COLO668 (cell line): Measurements from ENCODE around the gene VAV3.

ENCODE experiments used
- DNase-seq: peaks from one replicate; lab custom pipeline; 2025; ENCODE audit not compliant: unreplicated experiment; lab: John Stamatoyannopoulos, UW

VAV3 gene

GRCh38 chr1:107604825-107605224, 360.2 kb downstream of the VAV3 start:
- DNase-seq, result no peak

GRCh38 chr1:107600607-107601160, 364.3 kb downstream of the VAV3 start:
- DNase-seq, result no peak

GRCh38 chr1:107599220-107599619, 365.8 kb downstream of the VAV3 start:
- no peak for DNase-seq

GRCh38 chr1:107597290-107597689, 367.7 kb downstream of the VAV3 start:
- no peak for DNase-seq

DNA sequence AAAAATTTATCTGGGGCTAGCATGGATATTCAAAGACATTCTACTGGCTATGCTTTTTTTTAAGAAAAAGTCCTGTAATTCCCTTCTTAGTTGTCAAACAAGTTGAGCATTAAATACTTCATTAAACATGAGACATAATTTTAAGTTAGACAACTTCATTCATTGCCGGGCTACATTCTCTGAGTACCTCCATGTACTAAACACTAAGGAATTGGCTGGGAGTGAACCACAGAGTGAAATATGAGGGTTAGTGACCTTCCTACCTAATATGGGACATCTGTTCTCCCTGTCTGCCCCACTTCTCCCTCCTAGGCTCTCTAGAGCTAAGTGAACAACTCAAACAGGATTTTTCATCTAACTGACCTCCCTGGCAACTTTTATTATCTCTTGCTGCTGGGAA, 370.4 kb downstream of the VAV3 start:
- DNase-seq, result no peak

DNA sequence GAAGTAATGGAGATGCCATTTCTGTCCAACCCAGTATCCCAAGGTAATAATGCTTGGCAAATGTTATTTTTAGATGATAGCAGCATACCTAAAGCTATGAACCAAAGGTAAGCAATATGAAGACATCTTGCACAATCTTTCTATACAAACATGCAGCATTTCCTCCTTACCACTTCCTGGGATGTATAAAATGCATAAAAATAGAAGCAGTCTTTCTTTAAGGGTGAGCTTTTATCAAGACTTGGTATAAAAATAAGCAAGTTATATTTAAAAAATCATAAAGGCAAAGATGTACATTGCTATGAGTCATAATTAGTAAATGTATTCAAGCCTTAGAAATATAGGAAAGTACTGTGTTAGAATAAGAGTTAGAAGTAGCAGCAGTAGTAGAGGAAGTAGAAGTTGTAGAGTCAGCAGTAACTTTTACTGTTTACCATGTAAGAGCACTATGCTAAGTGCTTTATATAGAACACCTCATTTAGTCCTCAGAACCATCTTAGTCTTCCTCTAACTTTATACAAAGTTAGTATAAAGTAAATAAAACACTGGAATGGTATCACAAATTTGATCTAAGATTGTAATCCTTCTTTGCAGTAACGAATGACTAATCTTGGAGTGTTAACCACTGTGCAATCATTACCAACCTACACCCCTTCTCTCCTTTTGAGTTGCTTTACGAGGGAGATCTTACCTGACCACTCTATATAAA, 371.3 kb downstream of the VAV3 start:
- no peak for DNase-seq

DNA sequence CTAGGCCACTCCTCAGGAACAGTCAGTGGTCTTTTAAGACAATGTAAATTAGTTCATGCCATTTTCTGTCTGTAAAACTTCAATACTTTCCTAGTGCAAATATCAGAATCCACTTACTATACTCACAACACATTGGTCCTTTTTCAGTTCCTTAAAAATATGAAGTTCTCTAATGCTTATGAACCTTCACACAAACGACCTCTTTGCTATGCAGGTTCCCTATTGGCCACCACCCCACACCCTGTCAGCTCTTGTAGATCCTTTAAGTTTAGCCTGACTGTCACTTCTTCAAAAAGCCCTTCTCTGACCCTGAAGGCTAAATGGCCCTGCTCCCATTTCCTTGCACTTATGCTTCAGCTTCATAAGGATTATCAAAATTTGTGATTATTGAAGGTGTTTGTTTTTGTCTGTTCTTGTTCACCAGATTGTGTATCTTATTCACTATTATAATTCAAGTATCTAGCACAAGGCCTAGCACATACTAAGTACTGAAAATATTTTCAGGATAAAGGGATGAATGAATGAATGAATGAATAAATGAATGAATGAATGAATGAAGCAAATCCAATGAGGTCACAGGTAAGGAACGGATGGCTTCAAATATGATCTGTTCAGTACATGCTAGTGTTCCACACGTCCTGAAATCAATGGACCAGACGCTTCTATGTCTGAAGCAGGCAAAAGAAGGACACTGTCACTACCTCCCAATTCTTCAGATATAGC, 373.9 kb downstream of the VAV3 start:
- no peak for DNase-seq

- DNase-seq, result no peak
These were observed 374.9 kb downstream of the VAV3 start for GRCh38 chr1:107590087-107590486.

- DNase-seq, result no peak
These were observed 376.7 kb downstream of the VAV3 start for GRCh38 chr1:107588321-107588720.

- no peak for DNase-seq
These were observed 389.8 kb downstream of the VAV3 start for GRCh38 chr1:107575226-107575625.

DNA sequence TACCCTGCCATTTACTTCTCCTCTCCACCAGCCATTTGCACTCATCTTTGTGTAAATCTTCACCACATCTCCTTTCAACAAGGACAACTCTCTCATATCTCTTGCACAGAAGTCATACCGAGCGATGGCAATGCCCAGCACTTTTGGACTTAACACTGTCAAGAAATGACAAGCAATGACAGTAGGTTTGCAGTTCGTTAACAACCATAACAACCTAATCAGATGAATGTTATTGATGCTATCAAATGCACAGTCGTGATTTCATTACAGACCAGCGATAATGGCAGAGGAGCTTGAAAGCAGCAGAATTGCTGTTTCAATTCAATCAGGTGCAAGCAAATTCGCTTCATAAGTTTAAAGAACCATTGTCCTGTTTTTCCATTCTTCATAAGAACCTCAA, 390.9 kb downstream of the VAV3 start:
- no peak for DNase-seq

GRCh38 chr1:107572674-107573211, 392.2 kb downstream of the VAV3 start:
- DNase-seq, result no peak

DNA sequence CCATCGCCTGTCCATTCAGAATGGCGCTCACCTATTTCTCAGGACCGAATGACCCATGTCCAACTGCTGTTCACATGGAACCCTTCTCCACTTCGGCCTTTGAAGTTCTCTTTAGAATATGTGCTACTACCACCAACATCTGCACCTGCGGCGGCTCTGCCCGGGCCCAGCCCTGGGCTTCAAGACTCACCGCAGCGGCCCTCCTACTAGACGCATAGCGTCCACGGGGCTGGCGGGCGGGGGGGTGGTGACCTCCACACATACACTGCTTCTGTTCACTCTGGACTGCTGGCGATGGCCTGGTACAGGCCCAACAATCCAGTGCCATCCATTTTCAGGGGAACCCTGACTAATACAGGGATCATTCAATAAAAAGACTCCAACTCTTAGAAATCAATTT, 394.2 kb downstream of the VAV3 start:
- DNase-seq, result no peak

GRCh38 chr1:107563441-107563840, 401.5 kb downstream of the VAV3 start:
- no peak for DNase-seq

GRCh38 chr1:107559881-107560280, 405.1 kb downstream of the VAV3 start:
- no peak for DNase-seq

DNA sequence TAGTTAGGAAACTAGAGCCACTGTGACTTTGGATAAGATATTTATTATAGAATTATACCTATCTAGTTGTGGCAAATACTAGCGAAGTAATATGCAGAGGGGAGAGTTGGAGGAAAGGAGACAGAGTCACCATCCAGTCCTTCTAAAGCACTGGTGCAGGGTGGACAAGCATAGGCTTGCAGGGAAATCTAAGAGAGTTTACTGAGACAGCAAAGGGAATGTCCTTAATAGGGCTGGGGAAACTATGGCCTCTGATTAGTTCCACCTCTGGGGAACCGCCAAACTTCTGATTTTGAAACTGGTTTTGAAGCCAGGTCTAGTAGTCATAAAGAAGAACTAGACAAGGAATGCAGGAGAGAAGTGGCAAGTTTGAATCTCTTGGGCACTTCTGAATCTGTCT, 407.9 kb downstream of the VAV3 start:
- DNase-seq, result no peak

- no peak for DNase-seq
These were observed 409.4 kb downstream of the VAV3 start for GRCh38 chr1:107555578-107555977.

DNA sequence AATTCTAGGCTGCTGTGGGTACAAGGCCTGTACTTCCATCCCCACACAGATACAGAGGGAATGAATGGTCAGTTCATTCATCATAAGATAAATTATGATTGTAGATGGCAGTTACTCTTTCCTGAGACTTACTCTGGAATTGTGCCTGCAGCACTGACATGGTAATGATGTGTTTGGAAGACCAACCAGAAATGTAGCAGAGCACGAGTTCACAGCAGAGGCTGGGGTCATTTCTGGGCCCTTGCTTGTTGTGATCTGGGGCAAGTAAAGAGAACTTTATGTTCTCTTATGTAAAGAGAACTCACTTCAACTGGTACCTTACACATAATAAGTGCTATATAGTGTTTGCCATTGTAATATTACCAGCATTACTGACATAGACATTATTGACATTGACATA, 412.2 kb downstream of the VAV3 start:
- DNase-seq, result no peak

DNA sequence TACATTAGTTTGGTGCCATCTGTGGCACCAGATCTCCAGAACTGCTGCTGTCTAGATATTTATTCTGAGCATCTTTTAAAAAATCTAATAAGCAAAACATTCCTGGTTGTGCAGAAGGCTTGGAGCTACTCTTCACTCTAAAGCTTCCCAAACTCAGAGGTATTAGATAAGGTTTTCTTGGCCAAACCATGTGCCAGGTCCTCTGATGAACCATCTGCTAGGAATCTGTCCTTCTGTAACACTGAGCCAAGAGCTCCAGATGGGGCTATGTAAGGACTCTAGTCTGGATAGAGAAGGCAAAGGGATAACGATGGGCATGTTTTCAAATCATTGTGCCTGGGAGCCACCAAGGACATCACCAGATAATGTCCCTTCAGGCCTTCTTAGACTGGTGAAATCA, 413.5 kb downstream of the VAV3 start:
- no peak for DNase-seq

DNA sequence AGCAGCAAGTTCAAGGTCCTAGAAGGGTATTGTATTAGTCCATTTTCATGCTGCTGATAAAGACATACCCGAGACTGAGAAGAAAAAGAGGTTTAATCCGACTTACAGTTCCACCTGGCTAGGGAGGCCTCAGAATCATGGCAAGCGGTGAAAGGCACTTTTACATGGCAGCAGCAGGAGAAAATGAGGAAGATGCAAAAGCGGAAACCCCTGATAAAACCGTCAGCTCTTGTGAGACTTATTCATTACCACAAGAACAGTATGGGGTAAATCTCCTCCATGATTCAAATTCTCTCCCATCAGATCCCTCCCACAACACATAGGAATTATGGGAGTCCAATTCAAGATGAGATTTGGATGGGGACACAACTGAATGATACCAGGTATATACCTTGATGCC, 414.6 kb downstream of the VAV3 start:
- DNase-seq, result no peak

- DNase-seq, result no peak
These were observed 415.7 kb downstream of the VAV3 start for GRCh38 chr1:107549152-107549810.

GRCh38 chr1:107548276-107548675, 416.7 kb downstream of the VAV3 start:
- DNase-seq, result no peak
